ENCODE results near the gene OR2A14.

The OR2A14 gene

GRCh38 chr7:144100607-144101006 is 22.4 kb upstream of the OR2A14 start:
- TF ChIP-seq CTCF (IDR thresholded peaks at IDR 0.05; ENCODE audit: insufficient read depth, low read depth, low read length, missing control alignments): no peak
- DNase-seq (ENCODE audit: low read depth): no peak
- no peak overlapping the region for H3K4me3 ChIP-seq (ENCODE audit: low read length)

DNA sequence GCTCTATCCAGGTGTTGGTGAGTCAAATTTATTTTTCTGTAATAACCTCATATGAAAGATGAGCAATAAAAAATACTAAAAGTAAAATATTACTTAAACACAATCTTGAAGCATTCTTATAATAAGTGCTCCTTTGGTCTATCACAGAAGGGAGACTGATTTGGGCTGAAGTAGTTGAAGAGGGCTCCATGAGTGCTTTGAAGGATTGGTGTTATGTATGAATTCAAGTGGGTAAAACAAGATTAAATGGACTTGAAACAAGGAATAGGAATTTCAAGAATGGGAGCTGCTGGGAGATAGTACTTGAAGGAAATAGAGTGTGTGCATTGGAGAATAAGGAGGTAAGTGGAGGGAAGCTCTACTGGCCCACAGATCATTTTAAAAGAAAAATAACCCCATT is 20.9 kb upstream of the OR2A14 start:
- DNase-seq (ENCODE audit: low read depth): no peak
- TF ChIP-seq CTCF (IDR thresholded peaks at IDR 0.05; ENCODE audit: insufficient read depth, low read depth, low read length, missing control alignments): no peak

DNA sequence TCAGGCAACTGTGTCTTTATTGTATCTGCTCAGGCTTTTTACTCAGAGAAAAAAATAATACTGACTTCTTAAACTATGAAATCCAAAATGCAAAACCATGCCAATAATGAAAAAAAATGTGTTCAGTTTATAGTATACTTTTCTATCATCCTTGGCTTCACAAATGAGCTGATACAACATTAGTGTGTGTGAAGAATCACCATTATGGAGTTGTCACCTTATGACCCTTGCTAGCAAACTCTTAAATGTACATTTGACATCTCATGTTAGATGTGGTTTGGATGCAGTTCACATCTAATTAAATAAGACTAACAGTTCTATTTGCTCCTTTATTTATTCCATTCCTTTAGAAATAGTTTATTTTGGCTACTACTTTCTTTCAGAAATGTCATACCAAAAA is 17.8 kb upstream of the OR2A14 start:
- no peak for DNase-seq (ENCODE audit: low read depth)
- TF ChIP-seq CTCF (IDR thresholded peaks at IDR 0.05; ENCODE audit: insufficient read depth, low read depth, low read length, missing control alignments): no peak
- H3K4me3 ChIP-seq (ENCODE audit: low read length): no peak overlapping the region

More for the DNA sequence above, 20.9 kb upstream of the OR2A14 start:
- H3K4me3 ChIP-seq (ENCODE audit: low read length): no peak overlapping the region

GRCh38 chr7:144109283-144109682 is 13.7 kb upstream of the OR2A14 start, which contains the start of gene OR2A2:
Gene OR2A2, plus strand, starts transcription at chr7:144109583. Its CDS starts 0 bp downstream, at chr7:144109583.
- no peak within 1 kb of the TSS for H3K4me3 ChIP-seq (ENCODE audit: low read length)
- no peak for DNase-seq (ENCODE audit: low read depth)
- TF ChIP-seq CTCF (IDR thresholded peaks at IDR 0.05; ENCODE audit: insufficient read depth, low read depth, low read length, missing control alignments): no peak

DNA sequence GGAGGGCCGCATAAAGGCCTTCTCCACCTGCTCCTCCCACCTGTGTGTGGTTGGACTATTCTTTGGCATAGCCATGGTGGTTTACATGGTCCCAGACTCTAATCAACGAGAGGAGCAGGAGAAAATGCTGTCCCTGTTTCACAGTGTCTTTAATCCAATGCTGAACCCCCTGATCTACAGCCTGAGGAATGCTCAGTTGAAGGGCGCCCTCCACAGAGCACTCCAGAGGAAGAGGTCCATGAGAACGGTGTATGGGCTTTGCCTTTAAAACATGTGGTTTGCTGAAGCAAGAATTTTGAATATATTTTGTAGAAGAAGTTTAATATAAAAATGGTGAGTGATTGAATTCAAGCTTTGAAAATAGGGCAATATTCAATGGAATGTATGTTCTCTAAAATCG is 12.7 kb upstream of the OR2A14 start:
- TF ChIP-seq CTCF (IDR thresholded peaks at IDR 0.05; ENCODE audit: insufficient read depth, low read depth, low read length, missing control alignments): no peak
- no peak overlapping the region for H3K4me3 ChIP-seq (ENCODE audit: low read length)
- no peak for DNase-seq (ENCODE audit: low read depth)

DNA sequence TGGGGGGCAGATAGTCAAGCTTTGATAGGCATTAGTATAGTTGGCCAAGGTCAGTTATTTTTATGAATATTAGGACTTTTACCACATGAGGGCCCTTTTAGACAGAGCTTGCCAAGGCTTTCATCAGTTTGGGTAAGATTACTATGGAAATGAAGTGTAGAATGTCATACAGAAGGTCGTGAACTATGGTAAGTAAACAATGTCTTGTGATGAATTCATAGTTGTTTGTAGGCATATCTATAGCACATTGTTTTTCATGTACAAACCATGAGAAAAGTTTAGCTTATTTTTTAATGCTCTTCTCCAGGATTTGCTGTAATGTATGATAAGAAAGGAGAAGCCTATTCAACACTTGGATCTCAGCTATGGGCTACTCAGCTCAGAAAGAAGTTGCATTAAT is 9.3 kb upstream of the OR2A14 start:
- no peak for TF ChIP-seq CTCF (IDR thresholded peaks at IDR 0.05; ENCODE audit: insufficient read depth, low read depth, low read length, missing control alignments)
- no peak for DNase-seq (ENCODE audit: low read depth)
- H3K4me3 ChIP-seq (ENCODE audit: low read length): no peak overlapping the region

DNA sequence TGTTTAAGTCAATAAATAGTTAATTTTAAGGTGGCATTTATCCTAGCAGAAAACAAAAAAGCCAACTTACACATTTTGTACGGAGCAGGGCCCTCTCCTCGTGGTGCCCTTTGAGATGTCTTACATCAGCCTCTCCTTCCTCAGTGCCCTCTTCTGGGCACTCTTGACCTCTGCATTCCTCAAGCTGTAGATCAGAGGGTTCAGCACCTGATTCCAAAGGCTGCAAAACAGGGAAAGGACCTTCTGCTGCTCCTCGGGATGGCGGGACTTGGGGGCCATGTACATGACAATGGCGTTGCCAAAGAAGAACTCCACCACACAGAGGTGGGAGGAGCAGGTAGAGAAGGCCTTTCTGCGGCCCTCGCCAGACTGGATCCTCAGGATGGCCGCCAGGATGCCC is 4.6 kb upstream of the OR2A14 start:
- no peak overlapping the region for H3K4me3 ChIP-seq (ENCODE audit: low read length)
- no peak for TF ChIP-seq CTCF (IDR thresholded peaks at IDR 0.05; ENCODE audit: insufficient read depth, low read depth, low read length, missing control alignments)
- DNase-seq (ENCODE audit: low read depth): no peak

Measured in epithelial cell of esophagus (primary cell).